H1 (cell line): ENCODE measurements around the gene CREB3L4. TPM values are rescaled to one million over a fixed set of nuclear protein-coding genes. Genes with fewer than 3 reads are reported as not detected.

ENCODE experiments used
- CTCF ChIA-PET: fragments of 300-600 bp; sonication (Branson Sonifier 250); formaldehyde crosslinking; loops from one replicate; lab custom pipeline; 2021; ENCODE audit not compliant: partially characterized antibody; lab: Charles Lee
- POLR2A ChIA-PET: fragments of 300-600 bp; sonication (Branson Sonifier 250); formaldehyde crosslinking; loops from one replicate; lab custom pipeline; 2021; ENCODE audit warnings: inconsistent platforms; ENCODE audit not compliant: partially characterized antibody; lab: Charles Lee
- DNase-seq, 2 experiments: peaks; one replicate each; pipeline versions ENCODE4 v3.0.0 to v3.0.0-alpha.2; 2010 to 2022; ENCODE audit warnings: low spot score in 2 of 2, low read depth in 1 of 2, mixed read lengths in 1 of 2
- FAIRE-seq: peaks from 2 replicates; lab custom pipeline; 2011; peaks lifted over from hg19 to GRCh38; lab: Jason Lieb, UNC
- H2AFZ ChIP-seq: 2 replicates; pipeline ENCODE4 v1.8.1; 2012; ENCODE audit warnings: low read length, inconsistent platforms
- H2AK5ac ChIP-seq: 2 replicates; pipeline ENCODE4 v1.6.1; 2013; ENCODE audit warnings: low read depth, low read length
- H2BK120ac ChIP-seq: replicated peaks from 2 replicates; pipeline ENCODE3; 2013; ENCODE audit warnings: low read depth, low read length, inconsistent platforms
- H2BK12ac ChIP-seq: 2 replicates; pipeline ENCODE4 v1.6.1; 2013; ENCODE audit warnings: low read depth, low read length
- H2BK15ac ChIP-seq: 2 replicates; pipeline ENCODE4 v1.6.1; 2013; ENCODE audit warnings: low read length
- H2BK20ac ChIP-seq: 2 replicates; pipeline ENCODE4 v1.6.1; 2013; ENCODE audit warnings: low read length
- H2BK5ac ChIP-seq: 2 replicates; pipeline ENCODE4 v1.6.1; 2013; ENCODE audit warnings: low read depth, low read length
- H3K14ac ChIP-seq: 2 replicates; pipeline ENCODE4 v1.6.1; 2013; ENCODE audit warnings: inconsistent platforms; ENCODE audit not compliant: insufficient read length
- H3K18ac ChIP-seq: 2 replicates; pipeline ENCODE4 v1.6.1; 2013; ENCODE audit warnings: low read length; ENCODE audit errors: extremely low read depth
- H3K23ac ChIP-seq: 2 replicates; pipeline ENCODE4 v1.6.1; 2013; ENCODE audit warnings: inconsistent platforms; ENCODE audit not compliant: insufficient read length
- H3K23me2 ChIP-seq: 2 replicates; pipeline ENCODE4 v1.6.1; 2013; ENCODE audit warnings: low read depth, low read length
- H3K27ac ChIP-seq: 2 replicates; pipeline ENCODE4 v1.6.1; 2011; ENCODE audit warnings: low read depth, low read length, inconsistent platforms
- H3K27me3 ChIP-seq, 4 experiments: replicated peaks in 1 of 4; 1 replicate in 1 of 4; 2 replicates in 3 of 4; pipeline versions ENCODE4 v1.6.1 to v1.8.1; 2011 to 2013; ENCODE audit warnings: low read length in 3 of 4, mild to moderate bottlenecking in 3 of 4, inconsistent platforms in 2 of 4, mixed read lengths in 2 of 4, moderate library complexity in 1 of 4; ENCODE audit not compliant: control insufficient read depth in 3 of 4, insufficient read depth in 3 of 4; ENCODE audit errors: extremely low read depth in 1 of 4
- H3K36me3 ChIP-seq, 4 experiments: 2 replicates each; pipeline versions ENCODE4 v1.6.1 to v1.8.1; 2011 to 2013; ENCODE audit warnings: mild to moderate bottlenecking in 4 of 4, low read length in 3 of 4, moderate library complexity in 2 of 4, control low read depth in 1 of 4, inconsistent platforms in 1 of 4; ENCODE audit not compliant: insufficient read depth in 4 of 4, control insufficient read depth in 2 of 4
- H3K4ac ChIP-seq: replicated peaks from 2 replicates; pipeline ENCODE3; 2013; ENCODE audit warnings: low read length, low read depth, mixed read lengths, inconsistent platforms; ENCODE audit not compliant: insufficient read length
- H3K4me1 ChIP-seq, 4 experiments: replicated peaks in 1 of 4; 1 replicate in 1 of 4; 2 replicates in 3 of 4; pipeline versions ENCODE4 v1.6.1 to v1.8.1; 2011 to 2013; ENCODE audit warnings: low read length in 3 of 4, inconsistent platforms in 2 of 4, mixed read lengths in 1 of 4; ENCODE audit not compliant: insufficient read depth in 4 of 4, control insufficient read depth in 3 of 4
- H3K4me2 ChIP-seq, 2 experiments: 2 replicates each; pipeline versions ENCODE4 v1.6.1 to v1.8.1; 2011 to 2013; ENCODE audit warnings: low read depth in 2 of 2, low read length in 2 of 2, control low read depth in 1 of 2, inconsistent platforms in 1 of 2, mild to moderate bottlenecking in 1 of 2; ENCODE audit not compliant: insufficient read depth in 1 of 2
- H3K4me3 ChIP-seq, 4 experiments: fragments of 200-600, 300-600 bp in 1 of 4; sonication (generic), shearing (Covaris generic), sonication (Bioruptor Twin) in 1 of 4; 2 replicates each; pipeline versions ENCODE4 v1.5.1 to v1.8.1; 2011 to 2016; ENCODE audit warnings: low read length in 4 of 4, low read depth in 3 of 4, control low read depth in 2 of 4, inconsistent platforms in 2 of 4, mild to moderate bottlenecking in 2 of 4, mixed read lengths in 1 of 4, moderate library complexity in 1 of 4; ENCODE audit not compliant: insufficient read depth in 2 of 4; ENCODE audit errors: extremely low read depth in 1 of 4
- H3K56ac ChIP-seq: replicated peaks from 2 replicates; pipeline ENCODE3; 2013; ENCODE audit warnings: low read depth, mild to moderate bottlenecking, mixed read lengths, low read length, inconsistent platforms; ENCODE audit not compliant: insufficient read length
- H3K79me1 ChIP-seq: 2 replicates; pipeline ENCODE4 v1.6.1; 2013; ENCODE audit warnings: low read depth, low read length, control low read depth
- H3K79me2 ChIP-seq, 2 experiments: 2 replicates each; pipeline versions ENCODE4 v1.6.1 to v1.8.1; 2012 to 2013; ENCODE audit warnings: low read length in 2 of 2, mild to moderate bottlenecking in 2 of 2, inconsistent platforms in 1 of 2; ENCODE audit not compliant: insufficient read depth in 2 of 2, control insufficient read depth in 1 of 2
- H3K9ac ChIP-seq, 4 experiments: replicated peaks in 1 of 4; 1 replicate in 1 of 4; 2 replicates in 3 of 4; pipeline versions ENCODE4 v1.6.1 to v1.8.1; 2011 to 2013; ENCODE audit warnings: low read depth in 3 of 4, low read length in 3 of 4, control low read depth in 2 of 4, mild to moderate bottlenecking in 2 of 4, moderate library complexity in 2 of 4, inconsistent platforms in 1 of 4; ENCODE audit errors: extremely low read depth in 1 of 4
- H3K9me3 ChIP-seq, 2 experiments: 2 replicates each; pipeline versions ENCODE4 v1.6.1 to v1.8.1; 2012 to 2013; ENCODE audit warnings: mild to moderate bottlenecking in 2 of 2, moderate library complexity in 2 of 2, control low read depth in 1 of 2, inconsistent platforms in 1 of 2, low read depth in 1 of 2, low read length in 1 of 2, mixed read lengths in 1 of 2; ENCODE audit not compliant: insufficient read depth in 2 of 2
- H4K20me1 ChIP-seq, 2 experiments: replicated peaks in 1 of 2; 2 replicates each; pipeline versions ENCODE3 to v1.8.1; 2011 to 2013; ENCODE audit warnings: inconsistent platforms in 2 of 2, low read length in 2 of 2, mild to moderate bottlenecking in 1 of 2; ENCODE audit not compliant: insufficient read depth in 2 of 2, control insufficient read depth in 1 of 2
- H4K5ac ChIP-seq: 2 replicates; pipeline ENCODE4 v1.6.1; 2013; ENCODE audit warnings: low read length, low read depth, mixed read lengths, inconsistent platforms; ENCODE audit not compliant: insufficient read length
- H4K8ac ChIP-seq: 2 replicates; pipeline ENCODE4 v1.8.0; 2013; ENCODE audit warnings: mild to moderate bottlenecking, moderate library complexity, low read length, inconsistent platforms; ENCODE audit not compliant: insufficient read depth; ENCODE audit errors: extremely low read depth
- H4K91ac ChIP-seq: replicated peaks from 2 replicates; pipeline ENCODE3; 2013; ENCODE audit warnings: low read length, mixed read lengths, inconsistent platforms; ENCODE audit not compliant: insufficient read length
- CBX5 ChIP-seq: fragments of 300-800, 300-1000 bp; sonication (generic); IDR thresholded peaks from 2 replicates; pipeline ENCODE4 v1.7.1; 2016; ENCODE audit warnings: antibody characterized with exemption, low read length, low read depth
- GTF2F1 ChIP-seq: IDR thresholded peaks from 2 replicates; pipeline ENCODE4 v1.6.1; 2012; ENCODE audit warnings: low read depth, low read length, improper control_type of control experiment, borderline replicate concordance
- HDAC2 ChIP-seq, 2 experiments: fragments of 300-600 bp in 1 of 2; sonication (generic) in 1 of 2; IDR thresholded peaks; 2 replicates each; pipeline ENCODE4 v1.6.1; 2011 to 2012; ENCODE audit warnings: low read depth in 2 of 2, low read length in 2 of 2, mild to moderate bottlenecking in 2 of 2, moderate library complexity in 2 of 2, borderline replicate concordance in 1 of 2, inconsistent platforms in 1 of 2
- WGBS, 2 experiments: shearing (Covaris generic) in 1 of 2; methylation state at CpG; one replicate each; pipeline versions ENCODE4 v1.1.6 to v1.1.7; 2013 to 2015; ENCODE audit warnings: low lambda C conversion rate in 2 of 2, mixed read lengths in 2 of 2, inconsistent platforms in 1 of 2, low coverage in 1 of 2, missing lambda C conversion rate in 1 of 2; ENCODE audit not compliant: insufficient replicate concordance in 2 of 2, insufficient coverage in 1 of 2, insufficient read length in 1 of 2; ENCODE audit errors: extremely low coverage in 1 of 2, missing lambda C conversion rate in 1 of 2; 5-methylcytosine and 5-hydroxymethylcytosine counted together
- polyA plus RNA-seq, 7 experiments: library from polyadenylated mRNA; depleted of rRNA in 3 of 7; stranded (reverse) in 5 of 7; unstranded in 2 of 7; fragments of >200 nt in 5 of 7; fragments of 200-250 nt in 2 of 7; gene quantifications; 1 replicate in 5 of 7; 2 replicates in 1 of 7; 4 replicates in 1 of 7; pipeline versions ENCODE4 v1.2.1 to v1.2.3, GENCODE V29; 2011 to 2013; ENCODE audit warnings: missing spikeins in 2 of 7, mixed read lengths in 2 of 7
- total RNA-seq: library from RNA; stranded (reverse); fragmentation: NEBNext Ultra II Directional; extraction: Animal tissue kit (Norgen Biotek cat#: 25700); gene quantifications from 2 replicates; pipeline ENCODE4 v1.2.1, GENCODE V29; 2021

Gene CREB3L4
- total and polyA plus RNA-seq, 2 of the 8 experiments (the other 6 are each of a cell fraction or from before 2014, with no cell fraction given): 34.4 to 54.0 TPM

- ChIA-PET CTCF (interaction anchor here (1.2 to 1.7 kb wide), 2 partner anchors 21 to 143 kb away, joined by 3 to 4 read pairs; no protein-coding TSS in a partner anchor), POLR2A (interaction anchor here (0.6 to 4.7 kb wide), 6 partner anchors 10 to 47 kb away, joined by 3 to 19 read pairs (median 4); partner anchors contain the start of genes JTB, RPS27 and SLC39A1)
- H2BK5ac ChIP-seq: no peak overlapping the region
- H3K27me3 ChIP-seq: no peaks in the 10 kb centered on the region
- peaks cover 5 to 14% of the 10 kb centered on the region in 2 experiments for H4K20me1 ChIP-seq
- H3K27ac ChIP-seq: no peak overlapping the region
- peaks cover 7 to 30% (median 25%) of the 10 kb centered on the region in 4 experiments for H3K36me3 ChIP-seq
- no peak overlapping the region for H2BK20ac ChIP-seq
- no peaks in the 10 kb centered on the region; the same call in 1 of the 2 replicates for H3K23me2 ChIP-seq
- H2BK12ac ChIP-seq: no peak overlapping the region
- no peaks in the 10 kb centered on the region for H3K9me3 ChIP-seq
- H3K4me2 ChIP-seq: no peak overlapping the region
- H3K9ac ChIP-seq: no peak overlapping the region
- no peak overlapping the region for H2BK120ac ChIP-seq
- H3K4me1 ChIP-seq: 0 out of 7 replicates have a peak, but pooled peaks cover 0 to 3% (median 0%) of the 10 kb centered on the region in 4 experiments
- DNase-seq (no peak), FAIRE-seq (no peak)
- H4K5ac ChIP-seq: no peak overlapping the region
- no peak overlapping the region for H3K56ac ChIP-seq
- TF ChIP-seq CBX5: no peak
- no peak for TF ChIP-seq GTF2F1
- TF ChIP-seq HDAC2 (IDR thresholded peaks at IDR 0.05; ENCODE audit: borderline replicate concordance in 1 of 2, low read depth in 2 of 2, low read length in 2 of 2): no peak
- H2AK5ac ChIP-seq: no peak overlapping the region
- no peak overlapping the region for H4K91ac ChIP-seq
- H3K79me2 ChIP-seq: peaks cover 6 to 28% of the 10 kb centered on the region in 2 experiments
- H3K79me1 ChIP-seq: peaks cover 16% of the 10 kb centered on the region
- H2BK15ac ChIP-seq: no peak overlapping the region
- no peak overlapping the region for H3K4ac ChIP-seq
- 92% methylated on average over 9 of the region's 11 CpGs; no CpG with 5 or more reads in 1 of the 2 experiments for WGBS, 2 experiments
- H3K4me3 ChIP-seq: no peak overlapping the region
- H3K23ac ChIP-seq: no peak overlapping the region
- H2AFZ ChIP-seq: no peak overlapping the region
- H3K18ac ChIP-seq: no peak overlapping the region
- H3K14ac ChIP-seq: no peak overlapping the region
- H4K8ac ChIP-seq: no peak overlapping the region
Observed at GRCh38 chr1:153951183-153951582, 16.5 kb upstream of the CREB3L4 start.
